ENCODE results near the gene SVOP. TPM values are rescaled to one million over a fixed set of nuclear protein-coding genes. Genes with fewer than 3 reads are reported as not detected.

Gene SVOP
- total RNA-seq, 1 donor from 2014 or later, result not detected

DNA sequence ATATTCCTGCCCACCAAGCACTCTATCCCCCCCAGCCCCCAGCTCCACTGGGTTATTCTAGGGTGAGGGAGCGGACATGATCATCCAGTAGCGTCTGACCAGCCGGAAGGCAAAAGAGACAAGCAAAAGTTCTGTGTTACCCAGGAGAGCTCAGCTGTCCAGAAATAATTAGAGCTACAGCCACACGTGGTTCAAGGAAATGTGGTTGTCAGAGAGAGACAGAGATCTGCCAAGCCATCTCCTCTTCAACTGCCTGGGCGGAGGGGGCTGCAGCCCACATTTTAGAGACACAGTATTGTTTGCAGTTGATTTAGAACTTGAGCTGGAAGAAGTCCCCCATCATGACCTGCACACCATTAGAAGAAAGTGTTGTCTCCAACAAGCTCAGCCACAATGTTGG lies 110.5 kb downstream of the SVOP start:
- Histone ChIP-seq H2AFZ (ENCODE audit: low read depth, low read length) (no peak overlapping the region), H3K36me3 (ENCODE audit: insufficient read depth, low read length) (no peaks in the 10 kb centered on the region), H3K9ac (ENCODE audit: low read length) (no peak overlapping the region), H3K4me2 (ENCODE audit: low read length) (no peak overlapping the region), H3K27me3 (ENCODE audit: insufficient read depth, low read length) (peaks cover 4% of the 10 kb centered on the region), H3K27ac (ENCODE audit: low read depth, low read length) (no peak overlapping the region), H4K20me1 (ENCODE audit: insufficient read depth, low read length) (no peaks in the 10 kb centered on the region), H3K4me3 (ENCODE audit: insufficient read depth, low read depth, low read length) (no peak overlapping the region), H3K79me2 (ENCODE audit: insufficient read depth, low read length) (no peaks in the 10 kb centered on the region), H3K4me1 (ENCODE audit: insufficient read depth, low read length) (no peaks in the 10 kb centered on the region), H3K9me3 (ENCODE audit: insufficient read depth, low read depth, low read length) (peaks cover 3% of the 10 kb centered on the region)
- DNase-seq (ENCODE audit: low read depth), result no peak
- no peak for FAIRE-seq
- Mint-ChIP-seq H3K4me1 (ENCODE audit: low read depth, unreplicated experiment) (peaks cover 7% of the 10 kb centered on the region), H3K27me3 (ENCODE audit: low read depth, unreplicated experiment) (peaks cover 18% of the 10 kb centered on the region), H3K27ac (ENCODE audit: unreplicated experiment) (no peak overlapping the region), H3K9me3 (ENCODE audit: unreplicated experiment) (no peaks in the 10 kb centered on the region), H3K4me3 (ENCODE audit: unreplicated experiment) (no peak overlapping the region), H3K36me3 (ENCODE audit: low read depth, unreplicated experiment) (no peaks in the 10 kb centered on the region)
- no peak for TF ChIP-seq EZH2 (IDR thresholded peaks at IDR 0.05; ENCODE audit: insufficient read depth, low read length)
- no peak for TF ChIP-seq CTCF (IDR thresholded peaks at IDR 0.05; ENCODE audit: insufficient read depth, low read depth, low read length)

DNA sequence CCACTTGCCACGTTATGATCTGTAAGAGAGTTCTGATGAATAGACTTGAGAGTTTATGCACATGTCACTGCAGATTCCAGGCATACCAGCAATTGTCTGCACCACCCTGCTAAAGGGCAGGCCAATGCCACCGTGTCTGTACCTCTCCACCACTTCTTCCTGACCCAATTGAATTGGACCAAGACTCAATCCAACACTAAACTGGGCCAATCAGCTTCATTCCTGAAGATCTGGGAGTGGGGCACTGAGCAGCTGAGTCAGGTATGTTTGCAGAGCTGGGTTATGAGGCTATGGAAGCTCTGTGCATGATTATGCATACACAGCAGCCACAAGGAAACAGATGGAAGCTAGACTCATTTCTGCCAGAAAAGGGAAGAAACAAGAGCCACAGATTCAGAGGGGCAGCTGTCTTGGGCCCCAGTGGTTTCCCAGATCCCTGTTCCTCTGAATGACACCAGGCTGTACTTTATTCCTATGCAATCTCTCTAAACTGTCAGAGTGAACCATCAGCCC lies 113.0 kb downstream of the SVOP start:
- H3K27ac ChIP-seq (ENCODE audit: low read depth, low read length), result no peak overlapping the region
- H3K9ac ChIP-seq (ENCODE audit: low read length), result no peak overlapping the region
- H3K4me1 ChIP-seq (ENCODE audit: insufficient read depth, low read length), result no peaks in the 10 kb centered on the region
- peaks cover 7% of the 10 kb centered on the region for H3K4me1 Mint-ChIP-seq (ENCODE audit: low read depth, unreplicated experiment)
- H3K9me3 ChIP-seq (ENCODE audit: insufficient read depth, low read depth, low read length), result peaks cover 3% of the 10 kb centered on the region
- no peak overlapping the region for H2AFZ ChIP-seq (ENCODE audit: low read depth, low read length)
- no peak overlapping the region for H3K4me2 ChIP-seq (ENCODE audit: low read length)
- H3K4me3 ChIP-seq (ENCODE audit: insufficient read depth, low read depth, low read length), result no peak overlapping the region
- peaks cover 12% of the 10 kb centered on the region for H3K27me3 Mint-ChIP-seq (ENCODE audit: low read depth, unreplicated experiment)
- H3K9me3 Mint-ChIP-seq (ENCODE audit: unreplicated experiment), result no peaks in the 10 kb centered on the region
- H3K79me2 ChIP-seq (ENCODE audit: insufficient read depth, low read length), result no peaks in the 10 kb centered on the region
- DNase-seq (ENCODE audit: low read depth) (peak; percentile 12), FAIRE-seq (no peak)
- no peaks in the 10 kb centered on the region for H4K20me1 ChIP-seq (ENCODE audit: insufficient read depth, low read length)
- H3K36me3 Mint-ChIP-seq (ENCODE audit: low read depth, unreplicated experiment), result no peaks in the 10 kb centered on the region
- peak overlapping the region; percentile 48 for H3K27ac Mint-ChIP-seq (ENCODE audit: unreplicated experiment)
- H3K36me3 ChIP-seq (ENCODE audit: insufficient read depth, low read length), result no peaks in the 10 kb centered on the region
- no peak for TF ChIP-seq EZH2 (IDR thresholded peaks at IDR 0.05; ENCODE audit: insufficient read depth, low read length)
- TF ChIP-seq CTCF (IDR thresholded peaks at IDR 0.05; ENCODE audit: insufficient read depth, low read depth, low read length), result no peak
- H3K27me3 ChIP-seq (ENCODE audit: insufficient read depth, low read length), result peaks cover 4% of the 10 kb centered on the region
- peak overlapping the region; percentile 34 for H3K4me3 Mint-ChIP-seq (ENCODE audit: unreplicated experiment)

DNA sequence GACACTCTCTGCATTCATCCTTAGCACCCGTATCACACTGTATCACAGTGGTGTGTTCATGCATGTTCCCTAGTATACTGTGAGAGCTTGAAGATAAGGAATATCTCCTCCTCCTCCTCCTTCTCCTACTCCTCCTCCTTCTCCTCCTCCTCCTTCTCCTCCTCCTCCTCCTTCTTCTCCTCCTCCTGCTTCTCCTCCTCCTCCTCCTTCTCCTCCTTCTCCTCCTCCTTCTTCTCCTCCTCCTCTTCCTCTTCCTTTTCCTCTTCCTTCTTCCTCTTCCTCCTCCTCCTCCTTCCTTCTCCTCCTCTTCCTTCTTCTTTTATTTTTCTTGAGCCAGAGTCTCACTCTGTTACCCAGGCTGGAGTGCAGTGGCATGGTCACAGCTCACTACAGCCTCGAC lies 113.9 kb downstream of the SVOP start:
- Mint-ChIP-seq H3K27ac (ENCODE audit: unreplicated experiment) (peak overlapping the region; percentile 48), H3K36me3 (ENCODE audit: low read depth, unreplicated experiment) (no peaks in the 10 kb centered on the region), H3K27me3 (ENCODE audit: low read depth, unreplicated experiment) (peaks cover 8% of the 10 kb centered on the region), H3K4me1 (ENCODE audit: low read depth, unreplicated experiment) (peaks cover 7% of the 10 kb centered on the region), H3K9me3 (ENCODE audit: unreplicated experiment) (no peaks in the 10 kb centered on the region), H3K4me3 (ENCODE audit: unreplicated experiment) (no peak overlapping the region)
- H3K79me2 ChIP-seq (ENCODE audit: insufficient read depth, low read length), result no peaks in the 10 kb centered on the region
- no peaks in the 10 kb centered on the region for H3K36me3 ChIP-seq (ENCODE audit: insufficient read depth, low read length)
- no peak for DNase-seq (ENCODE audit: low read depth)
- H3K27me3 ChIP-seq (ENCODE audit: insufficient read depth, low read length), result peaks cover 4% of the 10 kb centered on the region
- no peak overlapping the region for H2AFZ ChIP-seq (ENCODE audit: low read depth, low read length)
- no peak overlapping the region for H3K4me2 ChIP-seq (ENCODE audit: low read length)
- H3K9ac ChIP-seq (ENCODE audit: low read length), result no peak overlapping the region
- FAIRE-seq, result no peak
- TF ChIP-seq CTCF (IDR thresholded peaks at IDR 0.05; ENCODE audit: insufficient read depth, low read depth, low read length), result no peak
- no peak for TF ChIP-seq EZH2 (IDR thresholded peaks at IDR 0.05; ENCODE audit: insufficient read depth, low read length)
- no peaks in the 10 kb centered on the region for H4K20me1 ChIP-seq (ENCODE audit: insufficient read depth, low read length)
- H3K4me3 ChIP-seq (ENCODE audit: insufficient read depth, low read depth, low read length), result no peak overlapping the region
- H3K4me1 ChIP-seq (ENCODE audit: insufficient read depth, low read length), result no peaks in the 10 kb centered on the region
- H3K9me3 ChIP-seq (ENCODE audit: insufficient read depth, low read depth, low read length), result no peaks in the 10 kb centered on the region
- H3K27ac ChIP-seq (ENCODE audit: low read depth, low read length), result no peak overlapping the region

Data from astrocyte (in vitro differentiated cells and primary cell).